Cardiac muscle cell (in vitro differentiated cells and primary cell): ENCODE measurements around the gene TUT7. TPM values are rescaled to one million over a fixed set of nuclear protein-coding genes. Genes with fewer than 3 reads are reported as not detected.
"Not testable (repeated sequence)": the region's sequence is repeated elsewhere in the genome, so short reads cannot be mapped to it uniquely, and the experiment has no call there.

Experiments used
- DNase-seq, 2 donors: peaks; one replicate each; pipeline versions ENCODE4 v3.0.0 to v3.0.0-alpha.2; 2010 to 2017; ENCODE audit warnings: low read depth in 1 of 2, low spot score in 1 of 2
- H3K27ac ChIP-seq: fragments of 200-600 bp; sonication (generic); 2 replicates; pipeline ENCODE4 v1.5.1; 2016
- H3K27me3 ChIP-seq: fragments of 200-600 bp; sonication (generic); 2 replicates; pipeline ENCODE4 v1.6.0; 2016; ENCODE audit warnings: control low read depth
- H3K36me3 ChIP-seq: fragments of 200-600 bp; sonication (generic); 2 replicates; pipeline ENCODE4 v1.5.1; 2016; ENCODE audit warnings: control low read depth
- H3K4me1 ChIP-seq: fragments of 200-600 bp; sonication (generic); 2 replicates; pipeline ENCODE4 v1.8.1; 2017; ENCODE audit warnings: low read depth, mild to moderate bottlenecking, mixed run types
- H3K4me3 ChIP-seq: fragments of 200-600 bp; sonication (generic); 2 replicates; pipeline ENCODE4 v1.5.1; 2016; ENCODE audit warnings: mild to moderate bottlenecking
- H3K9me3 ChIP-seq: fragments of 200-600 bp; sonication (generic); 2 replicates; pipeline ENCODE4 v1.5.1; 2017; ENCODE audit warnings: low read depth, mild to moderate bottlenecking, control low read depth
- polyA plus RNA-seq: library from polyadenylated mRNA; unstranded; fragments of >200 nt; fragmentation: Nextera tagmentation; extraction: Ambion mirVana; gene quantifications from 2 replicates; pipeline ENCODE4 v1.2.1, GENCODE V29; 2016
- total RNA-seq: library from RNA; depleted of rRNA; stranded (reverse); fragments of >200 nt; gene quantifications from 2 replicates; pipeline ENCODE4 v1.2.3, GENCODE V29; 2016
- TF ChIP-seq, protein P1 (sequence below): IDR thresholded peaks from 2 replicates; pipeline ENCODE4 v1.5.1; 2012; ENCODE audit warnings: low read depth, mild to moderate bottlenecking, low read length

The TUT7 gene
- total and polyA plus RNA-seq, 2 experiments from 2014 or later: 10.3 to 16.4 TPM

DNA sequence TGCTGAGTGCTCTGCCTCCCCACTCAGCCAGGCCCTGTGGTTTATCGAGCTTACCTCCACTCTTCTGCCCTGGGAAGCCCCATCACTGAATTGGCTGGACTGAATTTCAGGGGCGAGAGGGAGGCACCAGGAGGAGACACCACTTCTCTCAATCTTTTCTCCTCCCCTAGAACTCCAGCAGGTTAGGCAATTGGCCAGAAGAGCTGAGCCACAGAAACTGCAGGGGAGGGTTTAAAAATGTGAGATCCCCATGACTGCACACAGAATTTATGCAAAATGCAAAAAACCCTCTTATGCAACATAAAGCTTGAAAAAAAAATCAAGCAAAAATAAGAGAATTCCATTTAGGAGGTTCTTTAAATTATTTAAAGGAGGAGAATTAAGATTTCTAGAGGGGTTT, 29.9 kb downstream of the TUT7 start:
- Histone ChIP-seq H3K36me3 (peaks cover 55% of the 10 kb centered on the region), H3K4me1 (no peaks in the 10 kb centered on the region), H3K4me3 (no peak overlapping the region), H3K27ac (no peak overlapping the region), H3K27me3 (no peaks in the 10 kb centered on the region), H3K9me3 (no peaks in the 10 kb centered on the region)
- peak in 1 of 2 donors; percentile 79 for DNase-seq
- TF ChIP-seq, protein P1, sequence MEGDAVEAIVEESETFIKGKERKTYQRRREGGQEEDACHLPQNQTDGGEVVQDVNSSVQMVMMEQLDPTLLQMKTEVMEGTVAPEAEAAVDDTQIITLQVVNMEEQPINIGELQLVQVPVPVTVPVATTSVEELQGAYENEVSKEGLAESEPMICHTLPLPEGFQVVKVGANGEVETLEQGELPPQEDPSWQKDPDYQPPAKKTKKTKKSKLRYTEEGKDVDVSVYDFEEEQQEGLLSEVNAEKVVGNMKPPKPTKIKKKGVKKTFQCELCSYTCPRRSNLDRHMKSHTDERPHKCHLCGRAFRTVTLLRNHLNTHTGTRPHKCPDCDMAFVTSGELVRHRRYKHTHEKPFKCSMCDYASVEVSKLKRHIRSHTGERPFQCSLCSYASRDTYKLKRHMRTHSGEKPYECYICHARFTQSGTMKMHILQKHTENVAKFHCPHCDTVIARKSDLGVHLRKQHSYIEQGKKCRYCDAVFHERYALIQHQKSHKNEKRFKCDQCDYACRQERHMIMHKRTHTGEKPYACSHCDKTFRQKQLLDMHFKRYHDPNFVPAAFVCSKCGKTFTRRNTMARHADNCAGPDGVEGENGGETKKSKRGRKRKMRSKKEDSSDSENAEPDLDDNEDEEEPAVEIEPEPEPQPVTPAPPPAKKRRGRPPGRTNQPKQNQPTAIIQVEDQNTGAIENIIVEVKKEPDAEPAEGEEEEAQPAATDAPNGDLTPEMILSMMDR: no peak

DNA sequence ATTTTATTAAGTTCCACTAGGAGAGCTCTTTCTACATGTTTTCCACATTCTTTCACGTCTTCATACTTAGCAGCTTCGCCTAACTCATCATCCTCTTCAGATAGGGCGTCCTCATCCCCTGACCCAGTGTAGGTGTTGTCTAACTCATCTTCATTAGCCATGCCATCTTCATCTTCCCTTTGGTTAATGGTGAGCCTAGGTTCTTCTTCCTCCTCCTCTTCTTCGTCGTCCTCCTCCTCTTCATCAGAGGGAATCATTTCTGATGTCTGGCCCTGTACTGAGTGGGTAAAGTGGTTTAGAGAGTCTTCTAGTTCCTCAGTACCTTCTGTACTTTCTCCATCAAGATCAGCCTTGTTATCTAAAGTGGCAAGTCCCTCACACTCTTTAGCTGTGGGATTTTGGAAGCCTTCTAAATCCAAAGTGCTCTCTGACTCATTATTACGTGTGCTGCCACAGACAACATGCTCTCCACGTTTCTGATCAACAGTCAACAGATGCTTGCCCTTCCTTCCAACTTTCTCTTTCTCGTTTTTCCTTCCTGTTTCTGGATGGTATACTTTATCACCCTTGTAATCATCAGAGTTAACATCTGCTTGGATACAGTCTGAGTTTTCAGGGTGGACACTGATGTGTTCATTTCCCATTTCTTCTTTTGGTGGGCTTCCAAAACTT, 31.1 kb downstream of the TUT7 start:
- Histone ChIP-seq H3K9me3 (no peaks in the 10 kb centered on the region), H3K36me3 (peaks cover 66% of the 10 kb centered on the region), H3K27ac (no peak overlapping the region), H3K4me1 (no peaks in the 10 kb centered on the region), H3K27me3 (no peaks in the 10 kb centered on the region), H3K4me3 (no peak overlapping the region)
- peak in 1 of 2 donors; percentile 78 for DNase-seq
- TF ChIP-seq, protein P1: no peak

DNA sequence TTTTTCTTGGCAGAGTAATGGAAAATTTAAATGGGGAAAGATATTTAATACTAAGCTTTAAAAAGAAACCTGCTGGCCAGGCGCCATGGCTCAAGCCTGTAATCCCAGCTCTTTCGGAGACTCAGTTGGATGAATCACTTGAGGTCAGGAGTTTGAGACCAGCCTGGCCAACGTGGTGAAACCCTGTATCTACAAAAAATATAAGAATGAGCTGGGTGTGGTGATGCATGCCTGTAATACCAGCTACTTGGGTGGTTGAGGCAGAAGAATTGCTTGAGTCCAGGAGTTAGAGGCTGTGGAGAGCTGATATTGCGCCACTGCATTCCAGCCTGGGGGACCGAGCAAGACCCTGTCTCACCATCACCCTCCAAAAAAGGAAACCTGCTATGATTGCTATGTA, 32.8 kb downstream of the TUT7 start:
- peak in 1 of 2 donors; percentile 91 for DNase-seq
- peaks cover 69% of the 10 kb centered on the region for H3K36me3 ChIP-seq
- H3K9me3 ChIP-seq: no peaks in the 10 kb centered on the region
- H3K4me3 ChIP-seq: no peak overlapping the region
- no peaks in the 10 kb centered on the region for H3K4me1 ChIP-seq
- TF ChIP-seq, protein P1: no peak
- no peaks in the 10 kb centered on the region for H3K27me3 ChIP-seq
- H3K27ac ChIP-seq: no peak overlapping the region

DNA sequence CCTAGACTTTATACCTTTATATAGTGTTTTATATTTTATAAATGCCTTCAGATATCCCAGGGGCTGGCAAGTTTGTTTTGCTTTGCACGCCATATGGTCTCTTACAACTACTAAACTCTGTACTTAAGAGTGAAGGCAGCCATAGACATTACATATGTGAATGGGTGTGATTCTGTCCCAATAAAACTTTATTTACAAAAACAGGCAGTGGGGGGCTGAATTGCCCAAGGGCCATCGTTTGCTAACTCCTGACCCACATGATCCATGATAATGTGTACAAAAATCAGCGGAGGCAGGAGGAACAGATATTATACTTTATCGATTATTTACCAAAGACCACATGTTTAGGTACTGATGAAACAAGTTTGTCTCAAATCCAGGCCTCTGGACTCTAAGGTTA, 36.0 kb downstream of the TUT7 start:
- Histone ChIP-seq H3K9me3 (no peaks in the 10 kb centered on the region), H3K4me3 (no peak overlapping the region), H3K4me1 (no peaks in the 10 kb centered on the region), H3K36me3 (peaks cover 66% of the 10 kb centered on the region), H3K27ac (no peak overlapping the region), H3K27me3 (no peaks in the 10 kb centered on the region)
- DNase-seq: no peak
- TF ChIP-seq, protein P1: no peak

DNA sequence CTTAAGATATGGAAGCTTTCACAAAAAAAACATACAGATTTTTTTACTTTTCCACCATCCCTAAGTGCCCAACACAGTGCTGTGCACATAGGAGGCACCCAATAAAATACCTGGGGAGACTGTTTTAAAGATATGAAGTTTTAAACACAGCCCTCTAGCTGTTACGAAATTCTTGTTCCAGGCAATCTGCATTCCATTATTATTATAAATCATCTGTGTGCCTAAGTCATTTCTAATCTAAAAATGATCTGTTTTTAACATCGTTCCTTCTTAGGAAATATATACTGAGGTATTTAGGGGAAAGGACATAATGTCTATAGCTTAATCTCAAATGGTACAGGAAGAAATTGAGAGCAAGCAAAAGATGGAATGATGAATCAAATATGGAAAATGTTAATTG, 39.1 kb downstream of the TUT7 start:
- Histone ChIP-seq H3K27ac (no peak overlapping the region), H3K4me3 (no peak overlapping the region), H3K4me1 (no peaks in the 10 kb centered on the region), H3K36me3 (peaks cover 53% of the 10 kb centered on the region), H3K27me3 (no peaks in the 10 kb centered on the region), H3K9me3 (no peaks in the 10 kb centered on the region)
- TF ChIP-seq, protein P1: no peak
- peak in 1 of 2 donors; percentile 14 for DNase-seq

DNA sequence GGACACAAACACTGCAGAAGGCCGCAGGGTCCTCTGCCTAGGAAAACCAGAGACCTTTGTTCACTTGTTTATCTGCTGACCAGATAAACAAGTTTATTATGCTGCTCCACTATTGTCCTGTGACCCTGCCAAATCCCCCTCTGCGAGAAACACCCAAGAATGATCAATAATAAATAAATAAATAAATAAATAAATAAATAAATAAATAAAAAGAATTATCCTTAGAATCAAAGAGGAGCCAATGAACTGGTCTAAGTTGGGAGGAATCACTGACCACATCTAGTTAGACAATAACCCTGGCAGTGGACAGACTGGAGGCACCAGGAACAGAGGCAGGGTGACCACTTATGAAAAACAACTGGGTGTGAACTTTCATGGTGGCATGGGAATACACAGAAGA, 41.3 kb downstream of the TUT7 start:
- not testable (repeated sequence) for DNase-seq, H3K4me1 ChIP-seq, H3K27ac ChIP-seq, H3K27me3 ChIP-seq, H3K9me3 ChIP-seq, H3K4me3 ChIP-seq
- peaks cover 44% of the 10 kb centered on the region for H3K36me3 ChIP-seq
